ENCODE measurements around the gene PLA2G4A. TPM values are rescaled to one million over a fixed set of nuclear protein-coding genes. Genes with fewer than 3 reads are reported as not detected.

PLA2G4A gene
- total and polyA plus RNA-seq, 2 donors (not counting 1 experiment from before 2014, with no cell fraction given) = 0.15 TPM; not detected in 1

DNA sequence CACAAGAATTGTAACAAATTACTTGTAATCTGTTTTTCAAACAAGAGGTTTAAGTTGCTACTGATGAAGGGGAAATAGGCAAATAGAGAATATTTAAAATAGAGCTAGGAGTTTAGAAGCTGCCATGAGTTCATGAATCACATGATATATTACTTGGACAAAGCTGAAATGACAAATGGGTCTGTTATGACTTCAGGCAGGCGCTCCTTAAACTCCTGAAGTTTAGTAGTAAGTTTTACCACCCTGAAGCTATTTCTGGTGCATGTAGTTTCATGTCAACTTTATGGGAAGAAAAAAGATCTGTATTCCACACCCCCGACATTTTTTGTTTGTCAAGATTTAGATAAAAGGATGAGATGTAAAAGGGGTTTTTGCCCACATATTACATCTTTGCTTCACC, 58.5 kb downstream of the PLA2G4A start:
- no peak overlapping the region for H2AFZ ChIP-seq (ENCODE audit: insufficient read depth, low read depth, low read length, poor library complexity, severe bottlenecking)
- Mint-ChIP-seq H3K9me3 (ENCODE audit: insufficient read depth) (no peaks in the 10 kb centered on the region), H3K4me1 (no peaks in the 10 kb centered on the region), H3K27me3 (no peaks in the 10 kb centered on the region), H3K27ac (no peak overlapping the region), H3K4me3 (no peak overlapping the region)
- no peaks in the 10 kb centered on the region for H3K36me3 ChIP-seq (replicated peaks in 1 of 2; ENCODE audit: control extremely low read depth in 1 of 2, control insufficient read depth in 1 of 2, extremely low read depth in 1 of 2, insufficient read depth in 2 of 2, low read length in 1 of 2)
- no peak overlapping the region for H3K27ac ChIP-seq (ENCODE audit: low read length in 2 of 2)
- DNase-seq = no peak
- no peak overlapping the region for H3K4me2 ChIP-seq (replicated peaks; ENCODE audit: low read depth, low read length, poor library complexity, severe bottlenecking)
- no CpG with 5 or more reads among the region's 2 CpGs for WGBS (ENCODE audit: insufficient coverage)
- no peak overlapping the region for H3K4me3 ChIP-seq (ENCODE audit: control extremely low read depth in 1 of 5, extremely low read depth in 1 of 5, insufficient read depth in 1 of 5, low read depth in 2 of 5, low read length in 4 of 5)
- no peak for ATAC-seq (ENCODE audit: low read depth)
- H3K9ac ChIP-seq (ENCODE audit: low read length) = no peak overlapping the region
- no peaks in the 10 kb centered on the region for H4K20me1 ChIP-seq (ENCODE audit: control insufficient read depth, insufficient read depth, low read length, poor library complexity, severe bottlenecking)
- no peak for TF ChIP-seq EZH2 (IDR thresholded peaks at IDR 0.05; ENCODE audit: borderline replicate concordance, insufficient read depth, low read depth, low read length, poor library complexity, severe bottlenecking)
- TF ChIP-seq, protein P1, sequence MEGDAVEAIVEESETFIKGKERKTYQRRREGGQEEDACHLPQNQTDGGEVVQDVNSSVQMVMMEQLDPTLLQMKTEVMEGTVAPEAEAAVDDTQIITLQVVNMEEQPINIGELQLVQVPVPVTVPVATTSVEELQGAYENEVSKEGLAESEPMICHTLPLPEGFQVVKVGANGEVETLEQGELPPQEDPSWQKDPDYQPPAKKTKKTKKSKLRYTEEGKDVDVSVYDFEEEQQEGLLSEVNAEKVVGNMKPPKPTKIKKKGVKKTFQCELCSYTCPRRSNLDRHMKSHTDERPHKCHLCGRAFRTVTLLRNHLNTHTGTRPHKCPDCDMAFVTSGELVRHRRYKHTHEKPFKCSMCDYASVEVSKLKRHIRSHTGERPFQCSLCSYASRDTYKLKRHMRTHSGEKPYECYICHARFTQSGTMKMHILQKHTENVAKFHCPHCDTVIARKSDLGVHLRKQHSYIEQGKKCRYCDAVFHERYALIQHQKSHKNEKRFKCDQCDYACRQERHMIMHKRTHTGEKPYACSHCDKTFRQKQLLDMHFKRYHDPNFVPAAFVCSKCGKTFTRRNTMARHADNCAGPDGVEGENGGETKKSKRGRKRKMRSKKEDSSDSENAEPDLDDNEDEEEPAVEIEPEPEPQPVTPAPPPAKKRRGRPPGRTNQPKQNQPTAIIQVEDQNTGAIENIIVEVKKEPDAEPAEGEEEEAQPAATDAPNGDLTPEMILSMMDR (IDR thresholded peaks at IDR 0.05) = no peak
- no peaks in the 10 kb centered on the region for H3K9me3 ChIP-seq (ENCODE audit: control extremely low read depth in 1 of 3, control insufficient read depth in 2 of 3, insufficient read depth in 1 of 3, low read length in 2 of 3)
- CTCF ChIA-PET = no interaction called here
- intact Hi-C loops (cut with micrococcal nuclease) = no loop called here
- POLR2A ChIA-PET = no interaction called here
- no peaks in the 10 kb centered on the region for H3K27me3 ChIP-seq (replicated peaks in 1 of 4; ENCODE audit: control extremely low read depth in 1 of 4, control insufficient read depth in 3 of 4, insufficient read depth in 4 of 4, low read length in 3 of 4)
- no peaks in the 10 kb centered on the region for H3K79me2 ChIP-seq (ENCODE audit: control insufficient read depth, insufficient read depth, low read length)
- no peaks in the 10 kb centered on the region for H3K4me1 ChIP-seq (ENCODE audit: control insufficient read depth in 2 of 2, insufficient read depth in 2 of 2, low read length in 2 of 2)

DNA sequence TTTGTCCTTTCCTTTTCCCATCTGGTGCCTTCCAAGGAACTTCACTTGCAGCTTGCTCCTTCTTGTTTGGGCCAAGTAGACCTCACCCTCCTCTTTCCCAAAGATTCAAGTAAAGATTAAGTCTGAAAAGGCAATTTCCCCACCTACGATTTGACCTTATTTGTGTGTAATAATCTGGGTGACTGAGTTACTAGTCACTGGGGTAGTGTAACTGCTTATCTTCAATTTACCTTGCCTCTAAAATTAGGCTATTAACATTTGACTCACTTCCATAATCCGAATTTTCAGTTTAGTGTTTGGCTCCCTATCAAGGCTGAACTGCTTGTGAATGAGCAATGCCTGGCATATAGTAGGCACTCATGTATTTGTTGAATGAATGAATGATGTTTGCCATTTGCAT, 59.6 kb downstream of the PLA2G4A start:
- ATAC-seq (ENCODE audit: low read depth) (no peak), DNase-seq (no peak)
- no peaks in the 10 kb centered on the region for H3K9me3 Mint-ChIP-seq (ENCODE audit: insufficient read depth)
- ChIA-PET POLR2A (no interaction called here), CTCF (no interaction called here)
- H3K27me3 Mint-ChIP-seq = no peaks in the 10 kb centered on the region
- no peaks in the 10 kb centered on the region for H3K4me1 Mint-ChIP-seq
- intact Hi-C loops (cut with micrococcal nuclease) = no loop called here
- H3K27ac Mint-ChIP-seq = no peak overlapping the region
- WGBS (ENCODE audit: insufficient coverage) = no CpG with 5 or more reads among the region's 2 CpGs
- no peaks in the 10 kb centered on the region for H3K36me3 ChIP-seq (replicated peaks in 1 of 2; ENCODE audit: control extremely low read depth in 1 of 2, control insufficient read depth in 1 of 2, extremely low read depth in 1 of 2, insufficient read depth in 2 of 2, low read length in 1 of 2)
- H3K4me2 ChIP-seq (replicated peaks; ENCODE audit: low read depth, low read length, poor library complexity, severe bottlenecking) = no peak overlapping the region
- no peak overlapping the region for H3K4me3 ChIP-seq (ENCODE audit: control extremely low read depth in 1 of 5, extremely low read depth in 1 of 5, insufficient read depth in 1 of 5, low read depth in 2 of 5, low read length in 4 of 5)
- no peak overlapping the region for H2AFZ ChIP-seq (ENCODE audit: insufficient read depth, low read depth, low read length, poor library complexity, severe bottlenecking)
- H3K79me2 ChIP-seq (ENCODE audit: control insufficient read depth, insufficient read depth, low read length) = no peaks in the 10 kb centered on the region
- no peak overlapping the region for H3K9ac ChIP-seq (ENCODE audit: low read length)
- H3K4me1 ChIP-seq (ENCODE audit: control insufficient read depth in 2 of 2, insufficient read depth in 2 of 2, low read length in 2 of 2) = no peaks in the 10 kb centered on the region
- H3K27ac ChIP-seq (ENCODE audit: low read length in 2 of 2) = no peak overlapping the region
- TF ChIP-seq EZH2 (IDR thresholded peaks at IDR 0.05; ENCODE audit: borderline replicate concordance, insufficient read depth, low read depth, low read length, poor library complexity, severe bottlenecking) = no peak
- TF ChIP-seq, protein P1 (IDR thresholded peaks at IDR 0.05) = no peak
- no peak overlapping the region for H3K4me3 Mint-ChIP-seq
- no peaks in the 10 kb centered on the region for H3K27me3 ChIP-seq (replicated peaks in 1 of 4; ENCODE audit: control extremely low read depth in 1 of 4, control insufficient read depth in 3 of 4, insufficient read depth in 4 of 4, low read length in 3 of 4)
- H4K20me1 ChIP-seq (ENCODE audit: control insufficient read depth, insufficient read depth, low read length, poor library complexity, severe bottlenecking) = no peaks in the 10 kb centered on the region
- H3K9me3 ChIP-seq (ENCODE audit: control extremely low read depth in 1 of 3, control insufficient read depth in 2 of 3, insufficient read depth in 1 of 3, low read length in 2 of 3) = no peaks in the 10 kb centered on the region

Measured in B cell (primary cell).